ENCODE measurements around the gene APOA5. TPM values are rescaled to one million over a fixed set of nuclear protein-coding genes. Genes with fewer than 3 reads are reported as not detected.

The APOA5 gene
- total and polyA plus RNA-seq, 2 of the 13 experiments (the other 11 are each of a cell fraction or from before 2014, with no cell fraction given) = 44.0 to 49.1 TPM

GRCh38 chr11:116833816-116834534, 42.3 kb upstream of the APOA5 start (continued):
- no peak for TF ChIP-seq ZBTB39 (CRISPR knock-in tag; IDR thresholded peaks at IDR 0.05)
- peak; percentile 82; the same call in 1 of the 2 replicates for TF ChIP-seq ATF6 (CRISPR knock-in tag; conservative IDR thresholded peaks at IDR 0.05)
- TF ChIP-seq SATB2 (CRISPR knock-in tag; IDR thresholded peaks at IDR 0.05) = no peak
- TF ChIP-seq ZNF569 (CRISPR knock-in tag; IDR thresholded peaks at IDR 0.05; ENCODE audit: borderline replicate concordance) = no peak
- peak; percentile 57 for TF ChIP-seq ZNF784 (CRISPR knock-in tag; IDR thresholded peaks at IDR 0.05; ENCODE audit: borderline replicate concordance)
- peak; percentile 66 for TF ChIP-seq HOXA3 (CRISPR knock-in tag; IDR thresholded peaks at IDR 0.05)
- no peak for TF ChIP-seq PHF5A (CRISPR knock-in tag; IDR thresholded peaks at IDR 0.05; ENCODE audit: low read depth, unreplicated experiment)
- no peak for TF ChIP-seq ONECUT2 (CRISPR knock-in tag; IDR thresholded peaks at IDR 0.05)
- TF ChIP-seq GTF2F1 (IDR thresholded peaks at IDR 0.05; ENCODE audit: low read length) = no peak
- peak; percentile 81; the same call in 1 of the 2 replicates for TF ChIP-seq TBX2 (CRISPR knock-in tag; IDR thresholded peaks at IDR 0.05; ENCODE audit: borderline replicate concordance)
- TF ChIP-seq SRF (IDR thresholded peaks at IDR 0.05; ENCODE audit: low read depth, low read length) = no peak
- no peak for TF ChIP-seq ZNF451 (CRISPR knock-in tag; IDR thresholded peaks at IDR 0.05)
- TF ChIP-seq KLF6 (CRISPR knock-in tag; IDR thresholded peaks at IDR 0.05) = 0 out of 2 replicates have a peak, but pooled peaks have one; percentile 76
- peak; percentile 52 for TF ChIP-seq USF2 (IDR thresholded peaks at IDR 0.05; ENCODE audit: low read depth, low read length)
- peak; percentile 58; the same call in 1 of the 2 replicates for TF ChIP-seq USF2 (CRISPR knock-in tag; IDR thresholded peaks at IDR 0.05; ENCODE audit: borderline replicate concordance)
- no peak; the same call in 1 of the 2 replicates for TF ChIP-seq ZFP91 (CRISPR knock-in tag; IDR thresholded peaks at IDR 0.05; ENCODE audit: borderline replicate concordance)
- no peak for TF ChIP-seq FOXP1 (IDR thresholded peaks at IDR 0.05)
- peak; percentile 14; the same call in 1 of the 2 replicates for TF ChIP-seq FOXP1 (CRISPR knock-in tag; IDR thresholded peaks at IDR 0.05)
- TF ChIP-seq NR2C2 (CRISPR knock-in tag; IDR thresholded peaks at IDR 0.05; ENCODE audit: borderline replicate concordance) = peak; percentile 76
- TF ChIP-seq ZBTB7A (CRISPR knock-in tag; IDR thresholded peaks at IDR 0.05) = no peak

Data from HepG2 (cell line).